Cerebellar nuclear complex (tissue), 1 donor: Measurements from ENCODE around the gene SSNA1.
"Not testable (repeated sequence)": the region's sequence is repeated elsewhere in the genome, so short reads cannot be mapped to it uniquely, and the experiment has no call there.

Experiments
- DNase-seq, 2 experiments: peaks; one replicate each; lab custom pipeline; 2025; lab: John Stamatoyannopoulos, UW

Gene SSNA1

DNA sequence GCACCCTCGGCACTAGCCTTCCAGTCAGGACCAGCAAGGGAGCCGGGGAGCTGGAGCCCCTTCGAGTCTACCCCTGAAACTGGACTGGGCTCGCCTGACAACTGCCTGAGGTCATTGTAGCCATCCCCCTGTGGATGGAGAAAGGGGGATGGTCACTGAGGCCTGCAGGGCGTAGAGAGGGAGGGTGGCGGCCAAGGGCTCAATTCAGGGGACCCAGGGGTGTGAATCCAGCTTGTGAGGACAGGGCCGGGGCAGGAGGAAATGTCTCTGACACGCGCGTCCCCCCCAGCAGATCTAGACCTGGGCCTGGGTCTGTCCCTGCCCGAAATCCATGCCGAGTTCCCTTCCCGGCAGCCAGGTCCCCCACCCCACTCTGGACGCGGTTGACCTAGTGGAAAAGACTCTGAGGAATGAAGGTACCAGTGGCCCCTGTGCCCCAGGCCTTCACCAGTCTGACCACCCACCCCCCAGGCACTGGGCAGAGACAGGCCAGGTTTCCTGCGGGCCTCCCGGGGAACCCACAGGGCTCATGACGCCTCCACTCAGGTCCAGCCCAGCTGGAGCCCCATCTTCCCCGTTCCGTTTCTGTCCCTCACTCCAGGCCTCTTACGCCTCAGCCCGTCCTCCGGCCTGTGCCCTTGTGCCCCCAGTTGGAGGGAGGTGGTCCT lies 43.0 kb downstream of the SSNA1 start:
- no peak for DNase-seq

DNA sequence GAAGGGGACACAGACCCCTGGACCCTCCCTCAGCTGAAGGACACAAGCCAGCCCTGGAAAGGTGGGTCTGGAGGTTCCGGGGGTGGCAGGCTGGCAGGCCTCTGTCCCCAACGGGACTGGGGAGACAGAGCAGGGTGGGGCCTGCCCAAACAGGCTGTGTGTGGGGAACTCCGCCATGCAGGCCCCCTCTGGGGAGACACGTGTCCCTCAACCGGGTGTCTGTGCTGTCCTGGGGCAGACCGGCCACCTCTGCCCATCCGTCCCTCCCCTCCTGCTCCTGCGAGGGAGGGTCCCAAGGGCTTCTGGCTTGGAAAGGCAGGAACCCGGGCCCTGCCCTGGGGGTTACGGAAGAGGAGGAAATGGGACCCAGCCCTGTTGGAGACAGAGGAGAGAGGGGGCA lies 43.6 kb downstream of the SSNA1 start:
- DNase-seq = no peak

- DNase-seq = no peak
Measured at GRCh38 chr9:137232510-137232909, 44.0 kb downstream of the SSNA1 start.

DNA sequence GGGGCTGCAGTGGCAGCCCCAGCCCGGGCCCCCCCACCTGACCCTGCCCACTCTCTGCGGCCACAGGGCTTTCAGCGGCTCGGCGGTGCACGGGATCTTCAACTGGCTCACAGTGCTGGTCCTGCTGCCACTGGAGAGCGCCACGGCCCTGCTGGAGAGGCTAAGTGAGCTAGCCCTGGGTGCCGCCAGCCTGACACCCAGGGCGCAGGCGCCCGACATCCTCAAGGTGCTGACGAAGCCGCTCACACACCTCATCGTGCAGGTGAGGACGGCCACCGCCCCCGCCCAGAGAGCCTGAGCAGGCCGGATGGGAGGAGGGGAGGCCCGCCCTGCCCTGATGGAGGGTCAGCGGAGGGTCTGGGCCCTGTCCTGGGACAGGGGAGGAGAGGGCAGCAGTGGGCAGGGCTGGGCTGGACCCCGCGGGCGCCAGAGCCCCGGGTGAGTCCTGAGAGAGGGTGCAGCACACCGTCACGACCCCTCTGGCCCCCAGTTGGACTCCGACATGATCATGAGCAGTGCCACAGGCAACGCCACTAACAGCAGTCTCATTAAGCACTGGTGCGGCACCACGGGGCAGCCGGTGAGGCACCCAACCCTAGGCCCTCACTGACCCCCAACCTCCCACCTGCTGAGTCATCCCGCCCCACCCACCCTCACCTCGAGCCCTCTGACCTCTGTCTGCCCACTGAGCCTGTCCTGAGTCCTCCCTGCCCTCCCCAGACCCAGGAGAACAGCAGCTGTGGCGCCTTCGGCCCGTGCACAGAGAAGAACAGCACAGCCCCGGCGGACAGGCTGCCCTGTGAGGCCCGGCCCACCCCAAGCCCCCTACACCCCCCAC lies 44.9 kb downstream of the SSNA1 start:
- DNase-seq = no peak

GRCh38 chr9:137234055-137234697 lies 45.7 kb downstream of the SSNA1 start:
- no peak for DNase-seq

DNA sequence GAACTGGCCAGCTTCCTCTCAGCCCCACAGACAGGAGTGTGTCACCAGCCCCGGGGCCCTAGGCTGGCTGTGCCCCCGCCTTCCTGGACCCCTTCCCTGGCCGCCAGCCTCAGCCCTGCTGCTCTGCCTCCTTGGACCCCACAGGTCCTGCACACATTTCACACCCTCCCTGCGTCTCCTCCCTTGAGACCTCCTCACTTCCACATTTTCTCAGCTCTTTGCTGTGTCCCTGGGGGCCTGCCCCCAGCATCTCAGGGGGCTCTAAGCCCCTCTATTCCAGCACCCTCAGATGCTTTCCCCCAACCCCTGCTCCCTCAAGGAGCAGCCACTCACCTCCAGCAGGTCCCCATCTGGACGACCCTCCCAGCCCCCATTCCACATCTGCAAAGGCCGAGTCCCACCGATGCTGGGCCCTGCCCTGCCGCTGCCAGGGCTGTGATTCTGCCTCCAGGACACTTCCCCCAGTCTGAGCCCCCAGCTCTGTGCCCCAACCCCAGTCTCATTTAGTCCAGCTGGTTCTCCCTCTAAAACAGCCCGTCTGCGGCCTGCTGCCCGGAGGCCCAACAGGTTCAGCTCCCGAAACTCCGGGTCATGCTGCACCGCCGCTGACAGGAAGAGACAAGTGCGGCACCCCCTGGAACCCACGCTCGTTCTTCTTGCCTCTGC lies 46.4 kb downstream of the SSNA1 start:
- no peak for DNase-seq

GRCh38 chr9:137235424-137236237 lies 47.2 kb downstream of the SSNA1 start:
- DNase-seq = no peak

DNA sequence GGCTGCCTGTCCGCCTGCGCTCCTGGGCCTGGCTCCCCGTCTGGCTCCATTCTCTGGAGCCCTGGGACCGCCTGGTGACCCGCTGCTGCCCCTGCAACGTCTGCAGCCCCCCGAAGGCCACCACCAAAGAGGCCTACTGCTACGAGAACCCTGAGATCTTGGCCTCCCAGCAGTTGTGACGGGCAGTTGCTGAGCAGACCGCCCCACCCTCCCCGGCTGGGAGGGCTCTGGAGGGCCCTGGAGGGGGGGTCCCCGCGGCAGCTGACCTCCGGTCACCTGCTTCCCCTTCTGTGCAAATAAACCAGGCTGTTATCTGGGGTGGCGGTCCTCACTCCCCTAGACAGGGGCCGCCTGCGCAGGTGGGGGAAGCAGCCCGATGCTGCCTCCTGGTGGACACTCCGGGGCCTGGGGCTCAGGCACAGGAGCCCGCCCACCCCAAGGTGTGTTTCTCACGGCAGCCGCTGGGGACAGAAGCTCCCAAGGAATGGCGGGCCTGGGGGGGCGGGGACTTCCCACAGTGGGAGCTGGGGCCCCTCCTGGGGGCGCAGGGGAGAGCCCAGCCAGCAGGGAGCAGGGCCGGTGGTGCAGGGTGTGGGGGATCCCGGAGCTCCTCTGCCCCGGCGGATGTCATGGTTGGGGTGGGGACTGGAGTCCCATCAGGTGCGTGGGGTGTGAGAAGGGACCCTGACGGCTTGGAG lies 47.9 kb downstream of the SSNA1 start:
- DNase-seq = no peak

DNA sequence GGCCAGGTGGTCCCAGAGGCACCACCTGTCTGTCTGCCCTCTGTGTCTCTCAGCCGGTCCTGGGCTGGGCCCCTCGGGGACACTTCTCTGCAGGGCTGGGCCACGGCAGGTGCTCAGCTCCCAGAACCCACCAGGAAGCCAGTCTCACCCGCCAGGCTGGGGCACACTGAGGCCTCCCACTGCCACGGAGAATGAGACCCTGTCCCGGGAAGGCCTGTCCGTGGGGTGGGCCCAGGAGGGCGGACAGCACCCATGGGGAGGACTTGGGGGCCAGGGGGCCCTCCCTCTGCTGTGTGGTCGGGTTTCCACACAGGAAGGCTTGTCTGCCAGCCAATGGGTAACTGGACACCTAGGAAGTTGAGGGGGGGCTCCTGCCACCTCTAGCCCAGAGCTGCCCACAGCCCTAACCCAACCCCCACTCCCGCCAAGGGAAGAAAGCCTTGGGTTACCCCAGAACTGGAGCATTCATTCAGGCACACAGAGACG lies 48.5 kb downstream of the SSNA1 start:
- no peak for DNase-seq

DNA sequence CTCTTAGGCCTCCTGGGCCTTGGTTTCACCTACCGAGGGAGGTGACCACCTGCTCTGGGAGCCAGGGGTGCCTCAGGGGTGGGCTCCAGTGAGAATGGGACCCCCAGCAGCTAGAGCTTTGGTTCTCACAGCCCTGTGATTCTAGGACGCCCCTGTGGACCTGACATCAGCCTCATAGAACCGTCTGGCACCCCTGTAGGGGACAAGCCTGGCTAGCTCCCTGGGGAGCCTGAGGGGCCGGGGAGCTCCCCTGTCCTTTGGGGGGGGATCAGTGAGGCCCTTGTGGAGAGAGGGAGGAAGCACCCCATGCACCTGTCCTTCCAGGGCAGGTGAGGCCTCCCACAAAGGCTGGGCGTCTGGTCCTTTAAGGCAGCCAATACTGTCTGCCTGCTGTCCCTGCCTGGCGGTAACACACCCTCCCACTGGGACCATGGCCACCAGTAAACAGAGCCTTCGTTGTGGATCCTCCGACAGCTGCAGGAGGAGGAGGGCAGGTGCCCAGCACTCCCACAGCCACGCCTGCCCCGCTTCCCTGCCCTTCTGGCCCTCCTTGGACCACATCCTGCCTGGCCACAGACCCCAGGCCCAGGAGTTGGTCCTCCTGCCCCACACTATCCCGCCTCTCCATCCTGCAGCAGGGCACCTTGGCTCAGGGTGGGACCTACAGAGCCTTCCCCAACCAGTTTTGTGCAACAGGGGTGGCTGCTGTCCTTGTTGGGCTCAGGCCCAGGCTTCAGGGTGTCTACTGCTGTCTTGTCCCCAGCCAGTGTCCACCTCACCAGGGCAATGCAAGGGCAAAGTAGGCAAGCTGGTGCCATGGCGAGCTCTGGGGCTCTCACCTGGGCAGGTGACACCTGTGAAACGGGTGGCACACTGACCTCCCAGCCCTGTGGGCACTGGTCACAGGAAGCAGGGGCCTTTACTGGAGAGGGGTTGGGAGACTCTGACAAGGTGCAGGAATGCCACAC lies 49.6 kb downstream of the SSNA1 start:
- DNase-seq = no peak

GRCh38 chr9:137239541-137240200 lies 51.2 kb downstream of the SSNA1 start:
- DNase-seq = not testable (repeated sequence)
